ENCODE measurements around the gene SP5. TPM values are rescaled to one million over a fixed set of nuclear protein-coding genes. Genes with fewer than 3 reads are reported as not detected.

The SP5 gene
- total and polyA plus RNA-seq, 2 donors (not counting 1 experiment from before 2014, with no cell fraction given): not detected

- DNase-seq: no peak
- no peak for ATAC-seq (ENCODE audit: low read depth)
- 100% methylated on average over 2 of the region's 3 CpGs for WGBS (ENCODE audit: insufficient coverage)
- H3K4me1 Mint-ChIP-seq: no peaks in the 10 kb centered on the region
- intact Hi-C loops (cut with micrococcal nuclease): no loop called here
- Histone ChIP-seq H3K27me3 (replicated peaks in 1 of 4; ENCODE audit: control extremely low read depth in 1 of 4, control insufficient read depth in 3 of 4, insufficient read depth in 4 of 4, low read length in 3 of 4) (peaks cover 0 to 16% (median 3%) of the 10 kb centered on the region in 4 experiments), H3K4me3 (ENCODE audit: control extremely low read depth in 1 of 5, extremely low read depth in 1 of 5, insufficient read depth in 1 of 5, low read depth in 2 of 5, low read length in 4 of 5) (no peak overlapping the region), H3K9ac (ENCODE audit: low read length) (no peak overlapping the region), H4K20me1 (ENCODE audit: control insufficient read depth, insufficient read depth, low read length, poor library complexity, severe bottlenecking) (no peaks in the 10 kb centered on the region), H2AFZ (ENCODE audit: insufficient read depth, low read depth, low read length, poor library complexity, severe bottlenecking) (no peak overlapping the region), H3K4me1 (ENCODE audit: control insufficient read depth in 2 of 2, insufficient read depth in 2 of 2, low read length in 2 of 2) (no peaks in the 10 kb centered on the region), H3K27ac (ENCODE audit: low read length in 2 of 2) (no peak overlapping the region), H3K36me3 (replicated peaks in 1 of 2; ENCODE audit: control extremely low read depth in 1 of 2, control insufficient read depth in 1 of 2, extremely low read depth in 1 of 2, insufficient read depth in 2 of 2, low read length in 1 of 2) (no peaks in the 10 kb centered on the region), H3K79me2 (ENCODE audit: control insufficient read depth, insufficient read depth, low read length) (no peaks in the 10 kb centered on the region), H3K9me3 (ENCODE audit: control extremely low read depth in 1 of 3, control insufficient read depth in 2 of 3, insufficient read depth in 1 of 3, low read length in 2 of 3) (peaks cover 0 to 6% (median 0%) of the 10 kb centered on the region in 3 donors), H3K4me2 (replicated peaks; ENCODE audit: low read depth, low read length, poor library complexity, severe bottlenecking) (no peak overlapping the region)
- ChIA-PET CTCF (no interaction called here), POLR2A (no interaction called here)
- H3K27me3 Mint-ChIP-seq: peaks cover 21% of the 10 kb centered on the region
- H3K9me3 Mint-ChIP-seq (ENCODE audit: insufficient read depth): peaks cover 7% of the 10 kb centered on the region
- TF ChIP-seq EZH2 (IDR thresholded peaks at IDR 0.05; ENCODE audit: borderline replicate concordance, insufficient read depth, low read depth, low read length, poor library complexity, severe bottlenecking) (no peak), CTCF (IDR thresholded peaks at IDR 0.05) (no peak)
- no peak overlapping the region for H3K4me3 Mint-ChIP-seq
- no peak overlapping the region for H3K27ac Mint-ChIP-seq
Measured at GRCh38 chr2:170739507-170740046, 24.4 kb downstream of the SP5 start.

GRCh38 chr2:170740660-170741059 is 25.5 kb downstream of the SP5 start:
- Histone ChIP-seq H3K4me2 (replicated peaks; ENCODE audit: low read depth, low read length, poor library complexity, severe bottlenecking) (no peak overlapping the region), H3K9me3 (ENCODE audit: control extremely low read depth in 1 of 3, control insufficient read depth in 2 of 3, insufficient read depth in 1 of 3, low read length in 2 of 3) (peaks cover 0 to 4% (median 0%) of the 10 kb centered on the region in 3 donors), H4K20me1 (ENCODE audit: control insufficient read depth, insufficient read depth, low read length, poor library complexity, severe bottlenecking) (no peaks in the 10 kb centered on the region), H3K79me2 (ENCODE audit: control insufficient read depth, insufficient read depth, low read length) (no peaks in the 10 kb centered on the region), H3K27me3 (replicated peaks in 1 of 4; ENCODE audit: control extremely low read depth in 1 of 4, control insufficient read depth in 3 of 4, insufficient read depth in 4 of 4, low read length in 3 of 4) (peaks cover 0 to 18% (median 5%) of the 10 kb centered on the region in 4 experiments), H3K4me3 (ENCODE audit: control extremely low read depth in 1 of 5, extremely low read depth in 1 of 5, insufficient read depth in 1 of 5, low read depth in 2 of 5, low read length in 4 of 5) (no peak overlapping the region), H3K4me1 (ENCODE audit: control insufficient read depth in 2 of 2, insufficient read depth in 2 of 2, low read length in 2 of 2) (no peaks in the 10 kb centered on the region), H3K36me3 (replicated peaks in 1 of 2; ENCODE audit: control extremely low read depth in 1 of 2, control insufficient read depth in 1 of 2, extremely low read depth in 1 of 2, insufficient read depth in 2 of 2, low read length in 1 of 2) (no peaks in the 10 kb centered on the region), H3K9ac (ENCODE audit: low read length) (no peak overlapping the region), H2AFZ (ENCODE audit: insufficient read depth, low read depth, low read length, poor library complexity, severe bottlenecking) (no peak overlapping the region), H3K27ac (ENCODE audit: low read length in 2 of 2) (no peak overlapping the region)
- Mint-ChIP-seq H3K9me3 (ENCODE audit: insufficient read depth) (peaks cover 7% of the 10 kb centered on the region), H3K4me3 (no peak overlapping the region), H3K4me1 (no peaks in the 10 kb centered on the region), H3K27me3 (peaks cover 26% of the 10 kb centered on the region), H3K27ac (no peak overlapping the region)
- DNase-seq (no peak), ATAC-seq (ENCODE audit: low read depth) (no peak)
- 85% methylated on average over 4 of the region's 4 CpGs for WGBS (ENCODE audit: insufficient coverage)
- intact Hi-C loops (cut with micrococcal nuclease): no loop called here
- CTCF ChIA-PET: no interaction called here
- POLR2A ChIA-PET: no interaction called here
- TF ChIP-seq CTCF (IDR thresholded peaks at IDR 0.05): no peak
- no peak for TF ChIP-seq EZH2 (IDR thresholded peaks at IDR 0.05; ENCODE audit: borderline replicate concordance, insufficient read depth, low read depth, low read length, poor library complexity, severe bottlenecking)

Data from B cell (primary cell).